SK-N-SH (cell line): ENCODE data around the gene PLXNA4.

Source experiments
- CTCF ChIP-seq: fragments of 200-600 bp; sonication (generic); IDR thresholded peaks from 2 replicates; pipeline ENCODE4 v1.6.1; 2017; ENCODE audit warnings: antibody characterized with exemption, mild to moderate bottlenecking, moderate library complexity
- EZH2phosphoT487 ChIP-seq: fragments of 200-600 bp; sonication (generic); IDR thresholded peaks from 2 replicates; pipeline ENCODE4 v1.6.1; 2017; ENCODE audit warnings: low read depth, mixed run types, mild to moderate bottlenecking, antibody characterized with exemption, moderate library complexity, borderline replicate concordance
- FOXJ3 ChIP-seq: sonication (generic); formaldehyde crosslinking; IDR thresholded peaks from 2 replicates; pipeline ENCODE4 v1.5.1; 2020; ENCODE audit warnings: mild to moderate bottlenecking, missing genetic modification reagents
- MAX ChIP-seq: IDR thresholded peaks from 2 replicates; pipeline ENCODE4 v1.4.0; 2012; ENCODE audit warnings: low read depth
- NFIC ChIP-seq: IDR thresholded peaks from 2 replicates; pipeline ENCODE4 v1.4.0; 2012; ENCODE audit warnings: borderline replicate concordance
- PBX3 ChIP-seq: IDR thresholded peaks from 2 replicates; pipeline ENCODE4; 2012
- POLR2AphosphoS5 ChIP-seq: IDR thresholded peaks from 2 replicates; pipeline ENCODE4 v1.6.1; 2012; ENCODE audit warnings: low read depth, low read length
- RCOR1 ChIP-seq: fragments of 150-350 bp; IDR thresholded peaks from 2 replicates; pipeline ENCODE4 v1.6.1; 2017; ENCODE audit warnings: antibody characterized with exemption, low read length
- REST ChIP-seq: IDR thresholded peaks from 2 replicates; pipeline ENCODE4 v1.6.1; 2012; ENCODE audit warnings: mild to moderate bottlenecking, low read depth, low read length, moderate library complexity
- TAF1 ChIP-seq: IDR thresholded peaks from 2 replicates; pipeline ENCODE4 v1.6.1; 2012; ENCODE audit warnings: low read depth, mild to moderate bottlenecking, low read length, moderate library complexity, borderline replicate concordance
- TCF12 ChIP-seq: IDR thresholded peaks from 2 replicates; pipeline ENCODE4 v1.4.0; 2012
- USF1 ChIP-seq: IDR thresholded peaks from 2 replicates; pipeline ENCODE4 v1.4.0; 2012; ENCODE audit warnings: low read depth, borderline replicate concordance
- USF2 ChIP-seq: fragments of 150-350 bp; IDR thresholded peaks from 2 replicates; pipeline ENCODE4 v1.6.1; 2017; ENCODE audit warnings: antibody characterized with exemption, low read length, low read depth, borderline replicate concordance
- YY1 ChIP-seq: IDR thresholded peaks from 2 replicates; pipeline ENCODE4 v1.4.0; 2012; ENCODE audit warnings: low read depth, mild to moderate bottlenecking

- TF ChIP-seq RCOR1: no peak
- no peak for TF ChIP-seq CTCF
- no peak for TF ChIP-seq TAF1
- TF ChIP-seq MAX: no peak
- no peak for TF ChIP-seq USF1
- no peak for TF ChIP-seq POLR2AphosphoS5
- no peak for TF ChIP-seq TCF12
- TF ChIP-seq USF2: no peak
- TF ChIP-seq REST: no peak
- no peak for TF ChIP-seq EZH2phosphoT487
- TF ChIP-seq NFIC: no peak
- TF ChIP-seq FOXJ3 (CRISPR knock-in tag): no peak
- no peak for TF ChIP-seq YY1
- TF ChIP-seq PBX3: no peak
These were observed 286.2 kb downstream of the PLXNA4 start for GRCh38 chr7:132290021-132290420.
